ENCODE results near the gene IQGAP2.

DNA sequence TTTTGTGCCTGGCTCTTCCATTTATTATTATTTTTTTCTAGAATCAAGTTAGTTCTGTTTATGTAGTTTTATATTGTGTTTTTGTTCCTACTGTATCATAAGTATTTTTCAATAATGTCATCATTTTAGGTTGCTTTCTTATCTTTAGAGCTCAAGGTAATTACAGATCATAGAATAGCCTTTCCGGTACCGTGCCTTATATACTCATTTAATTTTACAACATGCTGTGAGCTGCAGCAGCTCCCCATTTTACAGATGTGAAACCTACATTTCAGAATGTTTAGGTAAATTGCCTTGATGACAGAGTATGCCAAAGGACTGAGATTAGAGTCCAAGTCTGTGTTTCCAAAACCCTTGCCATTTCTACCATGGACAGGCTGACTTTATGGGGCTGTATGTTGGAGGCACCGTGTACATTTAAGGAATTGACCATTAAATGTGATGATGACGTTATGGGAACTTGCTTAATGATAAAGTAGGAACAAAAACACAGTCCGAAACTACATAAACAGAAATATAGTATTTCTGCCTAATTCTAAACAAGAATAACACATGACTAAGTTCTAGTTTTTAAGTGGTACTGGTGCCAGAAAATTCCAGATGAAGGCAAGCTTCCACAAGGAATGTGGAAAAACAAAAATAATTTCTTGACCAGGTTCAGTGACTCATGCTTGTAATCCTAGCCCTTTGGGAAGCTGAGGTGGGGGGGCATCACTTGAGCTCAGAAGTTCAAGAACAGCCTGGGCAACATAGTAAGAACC is 97.7 kb downstream of the IQGAP2 start:
- TF ChIP-seq POLR2AphosphoS5 (IDR thresholded peaks at IDR 0.05; ENCODE audit: borderline replicate concordance, low read depth, low read length) (no peak), EZH2 (IDR thresholded peaks at IDR 0.05) (no peak), FOXP2 (optimal IDR thresholded peaks at IDR 0.05; ENCODE audit: control extremely low read depth, extremely low read length, insufficient read depth) (no peak)
